Hepatocyte (in vitro differentiated cells): ENCODE results near the gene KRT31. TPM values are rescaled to one million over a fixed set of nuclear protein-coding genes. Genes with fewer than 3 reads are reported as not detected.

Experiments used
- DNase-seq: peaks from one replicate; pipeline ENCODE4 v3.0.0-alpha.2; 2016; ENCODE audit warnings: low spot score
- H2AFZ ChIP-seq: fragments of 200-600 bp; sonication (generic); 2 replicates; pipeline ENCODE4 v1.6.0; 2016; ENCODE audit warnings: antibody characterized with exemption, mild to moderate bottlenecking
- H3K27ac ChIP-seq: fragments of 200-600 bp; sonication (generic); 2 replicates; pipeline ENCODE4 v1.5.1; 2016; ENCODE audit warnings: mild to moderate bottlenecking
- H3K27me3 ChIP-seq: fragments of 200-600 bp; sonication (generic); 2 replicates; pipeline ENCODE4 v1.6.1; 2016
- H3K36me3 ChIP-seq: fragments of 200-600 bp; sonication (generic); replicated peaks from 2 replicates; pipeline ENCODE4 v1.5.1; 2016; ENCODE audit warnings: low read depth; ENCODE audit not compliant: insufficient read depth
- H3K4me1 ChIP-seq: fragments of 200-600 bp; sonication (generic); 2 replicates; pipeline ENCODE4 v1.5.1; 2016; ENCODE audit warnings: mild to moderate bottlenecking, moderate library complexity; ENCODE audit not compliant: insufficient read depth
- H3K4me2 ChIP-seq: fragments of 200-600 bp; sonication (generic); 2 replicates; pipeline ENCODE4 v1.6.0; 2016
- H3K4me3 ChIP-seq: fragments of 200-600 bp; sonication (generic); 2 replicates; pipeline ENCODE4 v1.5.1; 2016; ENCODE audit warnings: mild to moderate bottlenecking
- H3K79me2 ChIP-seq: fragments of 200-600 bp; sonication (generic); 2 replicates; pipeline ENCODE4 v1.6.0; 2017; ENCODE audit warnings: mild to moderate bottlenecking
- H3K9me2 ChIP-seq: fragments of 200-600 bp; sonication (generic); replicated peaks from 2 replicates; pipeline ENCODE4 v1.6.0; 2017; ENCODE audit warnings: mild to moderate bottlenecking; ENCODE audit not compliant: insufficient read depth
- H3K9me3 ChIP-seq: fragments of 200-600 bp; sonication (generic); 2 replicates; pipeline ENCODE4 v1.5.1; 2016; ENCODE audit warnings: low read depth, mild to moderate bottlenecking
- H4K20me1 ChIP-seq: fragments of 200-600 bp; sonication (generic); 2 replicates; pipeline ENCODE4 v1.6.0; 2016; ENCODE audit warnings: mild to moderate bottlenecking; ENCODE audit not compliant: insufficient read depth, poor library complexity, severe bottlenecking
- EZH2 ChIP-seq: fragments of 200-600 bp; sonication (generic); IDR thresholded peaks from 2 replicates; pipeline ENCODE4 v1.6.1; 2016; ENCODE audit warnings: antibody characterized with exemption, mild to moderate bottlenecking, borderline replicate concordance
- EZH2phosphoT487 ChIP-seq: fragments of 200-600 bp; sonication (generic); IDR thresholded peaks from one replicate; pipeline ENCODE4 v1.6.1; 2018; ENCODE audit warnings: antibody characterized with exemption, mild to moderate bottlenecking, low read depth, moderate library complexity; ENCODE audit not compliant: unreplicated experiment, severe bottlenecking
- WGBS: methylation state at CpG from one replicate; pipeline ENCODE4 v1.1.6; 2016; ENCODE audit warnings: low lambda C conversion rate; ENCODE audit errors: missing lambda C conversion rate; 5-methylcytosine and 5-hydroxymethylcytosine counted together
- polyA plus RNA-seq: library from polyadenylated mRNA; unstranded; fragments of >200 nt; fragmentation: Nextera tagmentation; extraction: Ambion mirVana; gene quantifications from 2 replicates; pipeline ENCODE4 v1.2.1, GENCODE V29; 2016
- total RNA-seq: library from RNA; depleted of rRNA; stranded (reverse); fragments of >200 nt; gene quantifications from 2 replicates; pipeline ENCODE4 v1.2.3, GENCODE V29; 2014
- TF ChIP-seq, protein P1 (sequence below): fragments of 200-600 bp; sonication (generic); IDR thresholded peaks from 2 replicates; pipeline ENCODE4 v1.5.1; 2016; ENCODE audit warnings: antibody characterized with exemption, mild to moderate bottlenecking; ENCODE audit not compliant: poor library complexity

Gene KRT31
- total RNA-seq (not detected in 2 replicates), polyA plus RNA-seq (not detected in 2 replicates)

DNA sequence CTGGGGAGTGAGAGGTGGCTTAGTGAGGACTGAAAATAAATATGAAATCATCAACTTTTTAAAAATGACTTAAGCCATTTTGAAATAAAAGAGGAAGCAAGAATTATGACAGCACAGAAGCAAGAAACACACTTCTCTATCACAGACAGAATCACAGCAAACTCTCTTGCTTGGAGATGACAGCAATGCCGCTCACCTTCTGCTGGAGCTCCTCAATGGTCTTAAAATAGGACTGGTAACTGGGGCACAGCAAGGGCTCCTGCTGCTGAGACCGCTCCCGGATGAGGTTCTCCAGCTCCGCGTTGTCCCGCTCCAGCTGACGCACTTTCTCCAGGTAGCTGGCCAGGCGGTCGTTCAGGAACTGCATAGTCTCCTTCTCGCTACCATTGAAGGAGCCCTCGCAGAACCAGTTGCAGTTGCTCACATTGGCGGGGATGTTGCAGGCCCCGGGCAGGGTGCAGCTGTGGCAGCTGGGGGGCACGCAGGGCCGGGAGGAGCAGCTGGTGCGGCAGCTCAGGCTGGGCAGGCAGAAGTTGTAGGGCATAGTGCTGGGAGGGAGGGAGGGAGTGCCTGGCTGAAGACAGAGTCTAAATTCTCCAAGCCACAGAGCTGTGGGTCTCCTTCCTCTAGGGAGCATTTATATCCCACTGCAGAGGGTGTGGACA, at the start of gene KRT31:
Gene KRT31, minus strand, starts transcription at position 613 of the 665 bp plus-strand sequence. Its CDS starts 69 bp downstream, at position 544.
- Histone ChIP-seq H4K20me1 (no peaks in the 10 kb centered on the region), H3K9me2 (no peaks in the 10 kb centered on the region), H3K9me3 (no peaks in the 10 kb centered on the region), H3K27ac (no peak within 1 kb of the TSS), H3K36me3 (no peaks in the 10 kb centered on the region), H3K4me3 (no peak within 1 kb of the TSS), H3K4me2 (no peak within 1 kb of the TSS), H3K4me1 (no peaks in the 10 kb centered on the region), H3K79me2 (no peaks in the 10 kb centered on the region), H3K27me3 (no peaks in the 10 kb centered on the region), H2AFZ (no peak within 1 kb of the TSS)
- TF ChIP-seq EZH2phosphoT487 (no peak), EZH2 (no peak)
- TF ChIP-seq, protein P1, sequence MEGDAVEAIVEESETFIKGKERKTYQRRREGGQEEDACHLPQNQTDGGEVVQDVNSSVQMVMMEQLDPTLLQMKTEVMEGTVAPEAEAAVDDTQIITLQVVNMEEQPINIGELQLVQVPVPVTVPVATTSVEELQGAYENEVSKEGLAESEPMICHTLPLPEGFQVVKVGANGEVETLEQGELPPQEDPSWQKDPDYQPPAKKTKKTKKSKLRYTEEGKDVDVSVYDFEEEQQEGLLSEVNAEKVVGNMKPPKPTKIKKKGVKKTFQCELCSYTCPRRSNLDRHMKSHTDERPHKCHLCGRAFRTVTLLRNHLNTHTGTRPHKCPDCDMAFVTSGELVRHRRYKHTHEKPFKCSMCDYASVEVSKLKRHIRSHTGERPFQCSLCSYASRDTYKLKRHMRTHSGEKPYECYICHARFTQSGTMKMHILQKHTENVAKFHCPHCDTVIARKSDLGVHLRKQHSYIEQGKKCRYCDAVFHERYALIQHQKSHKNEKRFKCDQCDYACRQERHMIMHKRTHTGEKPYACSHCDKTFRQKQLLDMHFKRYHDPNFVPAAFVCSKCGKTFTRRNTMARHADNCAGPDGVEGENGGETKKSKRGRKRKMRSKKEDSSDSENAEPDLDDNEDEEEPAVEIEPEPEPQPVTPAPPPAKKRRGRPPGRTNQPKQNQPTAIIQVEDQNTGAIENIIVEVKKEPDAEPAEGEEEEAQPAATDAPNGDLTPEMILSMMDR = no peak
- DNase-seq = no peak
- WGBS = 91% methylated on average over 16 of the region's 16 CpGs

DNA sequence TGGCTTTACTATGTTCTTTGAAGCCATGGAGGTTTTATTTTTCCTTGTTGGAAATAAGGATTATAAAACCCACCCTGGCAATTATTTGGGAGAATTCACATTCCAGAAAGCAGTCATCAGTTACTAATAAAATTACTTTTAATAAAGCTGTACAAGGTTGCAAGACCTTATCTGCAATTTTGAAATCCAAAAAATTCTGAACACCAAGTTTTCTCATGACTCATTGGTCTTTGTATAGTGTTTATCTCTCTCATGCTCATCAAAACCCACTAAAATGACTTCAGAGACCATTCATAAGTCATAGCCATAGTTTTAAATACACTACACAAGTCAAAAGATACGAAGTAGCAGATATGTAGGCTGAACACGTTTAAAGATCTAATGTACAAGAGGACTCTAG, 49.4 kb upstream of the KRT31 start:
- Histone ChIP-seq H3K36me3 (no peaks in the 10 kb centered on the region), H3K27me3 (no peaks in the 10 kb centered on the region), H3K9me3 (no peaks in the 10 kb centered on the region), H3K4me1 (no peaks in the 10 kb centered on the region), H3K27ac (no peak overlapping the region), H4K20me1 (no peaks in the 10 kb centered on the region), H3K4me2 (no peak overlapping the region), H3K4me3 (no peak overlapping the region), H2AFZ (no peak overlapping the region), H3K79me2 (no peaks in the 10 kb centered on the region), H3K9me2 (no peaks in the 10 kb centered on the region)
- no peak for DNase-seq
- TF ChIP-seq EZH2 = no peak
- TF ChIP-seq EZH2phosphoT487 = no peak
- TF ChIP-seq, protein P1 = no peak
- WGBS = 64% methylated on average over 2 of the region's 2 CpGs

- DNase-seq = no peak
- H3K9me3 ChIP-seq = no peaks in the 10 kb centered on the region
- TF ChIP-seq, protein P1 = no peak
- no peak for TF ChIP-seq EZH2
- TF ChIP-seq EZH2phosphoT487 = no peak
- H3K4me3 ChIP-seq = no peak overlapping the region
- 78% methylated on average over 3 of the region's 3 CpGs for WGBS
- no peak overlapping the region for H3K27ac ChIP-seq
- no peaks in the 10 kb centered on the region for H3K36me3 ChIP-seq
- H3K9me2 ChIP-seq = no peaks in the 10 kb centered on the region
- H3K79me2 ChIP-seq = no peaks in the 10 kb centered on the region
- no peak overlapping the region for H3K4me2 ChIP-seq
- no peaks in the 10 kb centered on the region for H3K4me1 ChIP-seq
- H3K27me3 ChIP-seq = no peaks in the 10 kb centered on the region
- H4K20me1 ChIP-seq = no peaks in the 10 kb centered on the region
- no peak overlapping the region for H2AFZ ChIP-seq
These were observed 47.2 kb upstream of the KRT31 start for GRCh38 chr17:41444640-41445039.
